Keratinocyte (primary cell): ENCODE measurements around the gene HSD17B4. TPM values are rescaled to one million over a fixed set of nuclear protein-coding genes. Genes with fewer than 3 reads are reported as not detected.
A peak's percentile ranks its signal among the peaks of the same experiment; 100 is the strongest.

Experiments used
- DNase-seq: peaks from one replicate; pipeline ENCODE4 v3.0.0-alpha.2; 2011; ENCODE audit warnings: low read depth, missing footprints, low spot score
- FAIRE-seq: peaks from 2 replicates; lab custom pipeline; 2011; peaks lifted over from hg19 to GRCh38; lab: Jason Lieb, UNC
- H2AFZ ChIP-seq: 2 replicates; pipeline ENCODE4 v1.6.0; 2012; ENCODE audit warnings: low read length, control low read depth, inconsistent platforms; ENCODE audit not compliant: control insufficient read depth
- H3K27ac ChIP-seq: 2 replicates; pipeline ENCODE4 v1.5.1; 2011; ENCODE audit warnings: low read length; ENCODE audit not compliant: control insufficient read depth, insufficient read depth
- H3K27me3 ChIP-seq: 3 replicates; pipeline ENCODE4 v1.6.0; 2011; ENCODE audit warnings: low read length; ENCODE audit not compliant: control insufficient read depth, insufficient read depth; ENCODE audit errors: extremely low read depth
- H3K36me3 ChIP-seq, 2 experiments: 2 replicates in 1 of 2; 3 replicates in 1 of 2; pipeline ENCODE4 v1.5.1; 2011; ENCODE audit warnings: low read length in 2 of 2, mild to moderate bottlenecking in 1 of 2; ENCODE audit not compliant: control insufficient read depth in 2 of 2, insufficient read depth in 2 of 2; ENCODE audit errors: extremely low read depth in 1 of 2
- H3K4me1 ChIP-seq: 3 replicates; pipeline ENCODE4 v1.5.1; 2011; ENCODE audit warnings: low read length; ENCODE audit not compliant: control insufficient read depth, insufficient read depth; ENCODE audit errors: extremely low read depth
- H3K4me2 ChIP-seq: 3 replicates; pipeline ENCODE4 v1.6.0; 2011; ENCODE audit warnings: low read depth, low read length; ENCODE audit not compliant: control insufficient read depth, insufficient read depth; ENCODE audit errors: extremely low read depth
- H3K4me3 ChIP-seq, 3 experiments: fragments of 200-600 bp in 1 of 3; sonication (generic) in 1 of 3; 2 replicates in 2 of 3; 3 replicates in 1 of 3; pipeline ENCODE4 v1.5.1; 2011 to 2016; ENCODE audit warnings: low read length in 3 of 3, mild to moderate bottlenecking in 3 of 3, control low read depth in 2 of 3, inconsistent platforms in 1 of 3, low read depth in 1 of 3, mixed read lengths in 1 of 3, mixed run types in 1 of 3, moderate library complexity in 1 of 3; ENCODE audit not compliant: control insufficient read depth in 2 of 3, insufficient read depth in 2 of 3; ENCODE audit errors: extremely low read depth in 1 of 3
- H3K79me2 ChIP-seq: 2 replicates; pipeline ENCODE4 v1.6.0; 2012; ENCODE audit warnings: low read length; ENCODE audit not compliant: control insufficient read depth, insufficient read depth
- H3K9ac ChIP-seq: 3 replicates; pipeline ENCODE4 v1.6.0; 2011; ENCODE audit warnings: low read length; ENCODE audit not compliant: control insufficient read depth, insufficient read depth; ENCODE audit errors: extremely low read depth
- H3K9me1 ChIP-seq: 3 replicates; pipeline ENCODE4 v1.6.0; 2011; ENCODE audit warnings: low read length; ENCODE audit not compliant: control insufficient read depth, insufficient read depth; ENCODE audit errors: extremely low read depth
- H3K9me3 ChIP-seq: 2 replicates; pipeline ENCODE4 v1.5.1; 2012; ENCODE audit warnings: low read depth, low read length; ENCODE audit not compliant: control insufficient read depth
- H4K20me1 ChIP-seq: 3 replicates; pipeline ENCODE4 v1.6.0; 2011; ENCODE audit warnings: low read length; ENCODE audit not compliant: control insufficient read depth, insufficient read depth; ENCODE audit errors: extremely low read depth
- EZH2 ChIP-seq: IDR thresholded peaks from one replicate; pipeline ENCODE4 v1.6.1; 2012; ENCODE audit warnings: inconsistent platforms, mild to moderate bottlenecking, low read length, moderate library complexity
- dilution Hi-C: fragments of 300-500 bp; cut with MboI; formaldehyde crosslinking; loops from one replicate; pipeline ENCODE4 v1.7.0; 2020; ENCODE audit warnings: low sequenced_read_pairs; ENCODE audit not compliant: extremely low pct_ligation_motif_present
- polyA plus RNA-seq, 5 experiments: library from polyadenylated mRNA; depleted of rRNA in 3 of 5; stranded (reverse) in 3 of 5; stranded (forward) in 1 of 5; unstranded in 1 of 5; fragments of >200 nt; gene quantifications; 1 replicate in 1 of 5; 2 replicates in 3 of 5; 3 replicates in 1 of 5; pipeline versions ENCODE4 v1.2.1 to v1.2.3, GENCODE V29; 2011 to 2012; ENCODE audit warnings: missing spikeins in 2 of 5, low read depth in 1 of 5, low replicate concordance in 1 of 5
- TF ChIP-seq, protein P1 (sequence below), 3 experiments: IDR thresholded peaks in 1 of 3; conservative IDR thresholded peaks in 1 of 3; optimal IDR thresholded peaks in 1 of 3; 2 replicates in 2 of 3; 3 replicates in 1 of 3; pipeline versions ENCODE3 to v1.5.1; 2011; ENCODE audit warnings: low read length in 3 of 3, mild to moderate bottlenecking in 3 of 3, moderate library complexity in 2 of 3, control low read depth in 1 of 3, inconsistent platforms in 1 of 3; ENCODE audit not compliant: insufficient read depth in 2 of 3; ENCODE audit errors: extremely low read depth in 1 of 3

The HSD17B4 gene
- polyA plus RNA-seq, 1 donor (not counting 4 experiments of a cell fraction or from before 2014, with no cell fraction given), result 154 TPM

DNA sequence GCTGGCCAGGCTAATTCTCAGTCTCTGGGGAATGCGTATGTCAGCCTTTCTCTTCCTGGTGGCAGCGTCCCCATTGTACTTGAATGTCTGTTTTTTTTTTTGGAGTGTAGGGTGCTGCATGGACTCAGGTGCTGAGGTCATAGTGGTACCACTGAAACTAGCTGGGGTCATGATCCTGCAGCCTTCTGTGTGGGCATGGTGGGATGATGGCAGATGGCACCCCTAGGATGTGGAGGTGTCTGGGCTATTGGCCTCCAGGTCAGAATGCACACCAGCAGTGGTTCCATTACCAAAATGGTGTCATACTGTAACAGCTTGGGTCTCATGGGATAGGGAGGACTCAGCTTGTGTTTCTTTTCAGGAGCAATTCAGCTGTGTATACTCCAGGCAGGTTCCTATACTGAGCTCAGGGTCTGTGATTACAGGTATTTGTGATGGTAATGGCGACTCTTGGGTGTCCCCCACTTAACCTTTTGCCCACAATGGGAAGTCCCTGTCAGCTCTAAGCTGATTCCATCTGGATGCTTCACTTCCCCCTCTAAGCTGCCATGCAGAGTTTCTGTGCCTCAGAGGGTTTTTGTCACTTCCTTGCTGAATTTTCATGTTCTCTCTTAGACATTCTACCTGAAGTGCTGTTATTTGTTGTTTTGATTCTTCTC, 17.9 kb downstream of the HSD17B4 start:
- Histone ChIP-seq H3K4me3 (no peak overlapping the region), H3K4me2 (no peak overlapping the region), H3K79me2 (peaks cover 8% of the 10 kb centered on the region), H3K36me3 (peaks cover 0 to 2% of the 10 kb centered on the region in 2 experiments), H3K27ac (no peak overlapping the region), H2AFZ (no peak overlapping the region), H3K27me3 (no peaks in the 10 kb centered on the region), H3K9me1 (no peaks in the 10 kb centered on the region), H3K4me1 (no peaks in the 10 kb centered on the region), H3K9ac (no peak overlapping the region), H4K20me1 (no peaks in the 10 kb centered on the region), H3K9me3 (no peaks in the 10 kb centered on the region)
- FAIRE-seq (no peak), DNase-seq (no peak)
- no peak for TF ChIP-seq EZH2
- TF ChIP-seq, protein P1, sequence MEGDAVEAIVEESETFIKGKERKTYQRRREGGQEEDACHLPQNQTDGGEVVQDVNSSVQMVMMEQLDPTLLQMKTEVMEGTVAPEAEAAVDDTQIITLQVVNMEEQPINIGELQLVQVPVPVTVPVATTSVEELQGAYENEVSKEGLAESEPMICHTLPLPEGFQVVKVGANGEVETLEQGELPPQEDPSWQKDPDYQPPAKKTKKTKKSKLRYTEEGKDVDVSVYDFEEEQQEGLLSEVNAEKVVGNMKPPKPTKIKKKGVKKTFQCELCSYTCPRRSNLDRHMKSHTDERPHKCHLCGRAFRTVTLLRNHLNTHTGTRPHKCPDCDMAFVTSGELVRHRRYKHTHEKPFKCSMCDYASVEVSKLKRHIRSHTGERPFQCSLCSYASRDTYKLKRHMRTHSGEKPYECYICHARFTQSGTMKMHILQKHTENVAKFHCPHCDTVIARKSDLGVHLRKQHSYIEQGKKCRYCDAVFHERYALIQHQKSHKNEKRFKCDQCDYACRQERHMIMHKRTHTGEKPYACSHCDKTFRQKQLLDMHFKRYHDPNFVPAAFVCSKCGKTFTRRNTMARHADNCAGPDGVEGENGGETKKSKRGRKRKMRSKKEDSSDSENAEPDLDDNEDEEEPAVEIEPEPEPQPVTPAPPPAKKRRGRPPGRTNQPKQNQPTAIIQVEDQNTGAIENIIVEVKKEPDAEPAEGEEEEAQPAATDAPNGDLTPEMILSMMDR (optimal IDR thresholded peaks at IDR 0.05 in 1 of 3, IDR thresholded peaks at IDR 0.05 in 1 of 3, conservative IDR thresholded peaks at IDR 0.05 in 1 of 3; ENCODE audit: extremely low read depth in 1 of 3, insufficient read depth in 2 of 3, low read length in 3 of 3), result no peak
- dilution Hi-C loops, result no loop called here

DNA sequence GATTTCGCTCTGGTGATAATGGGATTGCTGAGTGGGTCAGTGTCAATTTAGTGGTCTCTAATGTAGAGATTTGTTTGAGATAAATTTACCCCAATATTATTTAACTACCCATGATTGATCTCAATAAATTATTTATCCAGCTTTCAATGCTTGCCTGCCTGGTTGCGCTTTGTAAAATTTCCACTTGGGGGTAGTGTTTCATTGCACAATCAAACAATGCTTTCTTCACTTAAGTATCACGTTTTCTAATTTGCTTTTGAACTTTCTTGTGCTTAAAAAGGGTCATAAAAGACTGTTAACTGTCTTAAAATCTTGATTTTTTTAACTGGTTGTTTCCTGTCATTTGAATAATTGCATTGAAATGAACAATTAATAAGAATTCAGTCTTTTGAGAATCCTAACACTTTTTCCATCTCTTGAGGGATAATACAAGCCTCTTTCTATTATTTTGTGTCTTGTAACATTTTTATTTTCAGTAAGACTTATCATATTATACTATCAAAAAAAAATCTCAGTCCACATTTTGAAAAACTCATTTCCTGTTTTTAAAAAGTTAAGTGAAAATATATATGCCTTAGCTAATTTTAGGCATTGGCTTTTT, 18.7 kb downstream of the HSD17B4 start:
- Histone ChIP-seq H3K36me3 (peaks cover 0 to 2% of the 10 kb centered on the region in 2 experiments), H3K27me3 (no peaks in the 10 kb centered on the region), H4K20me1 (no peaks in the 10 kb centered on the region), H3K27ac (no peak overlapping the region), H2AFZ (no peak overlapping the region), H3K9me3 (no peaks in the 10 kb centered on the region), H3K4me3 (no peak overlapping the region), H3K9me1 (no peaks in the 10 kb centered on the region), H3K79me2 (peaks cover 7% of the 10 kb centered on the region), H3K9ac (no peak overlapping the region), H3K4me2 (no peak overlapping the region), H3K4me1 (no peaks in the 10 kb centered on the region)
- no peak for FAIRE-seq
- dilution Hi-C loops, result no loop called here
- no peak for TF ChIP-seq EZH2
- TF ChIP-seq, protein P1 (optimal IDR thresholded peaks at IDR 0.05 in 1 of 3, IDR thresholded peaks at IDR 0.05 in 1 of 3, conservative IDR thresholded peaks at IDR 0.05 in 1 of 3; ENCODE audit: extremely low read depth in 1 of 3, insufficient read depth in 2 of 3, low read length in 3 of 3), result peak in 2 of 3 experiments; percentile 31 to 66
- DNase-seq, result no peak
